NCI-H2029 (cell line): ENCODE measurements around the gene EPB41.
"Not testable (repeated sequence)": the region's sequence is repeated elsewhere in the genome, so short reads cannot be mapped to it uniquely, and the experiment has no call there.

Experiments
- DNase-seq: peaks from one replicate; lab custom pipeline; 2025; lab: John Stamatoyannopoulos, UW

The EPB41 gene

GRCh38 chr1:28927266-28927647 is 12.9 kb downstream of the EPB41 start:
- no peak for DNase-seq

- no peak for DNase-seq
These were observed 13.4 kb downstream of the EPB41 start for GRCh38 chr1:28927648-28928313.

- no peak for DNase-seq
These were observed 14.1 kb downstream of the EPB41 start for GRCh38 chr1:28928314-28928941.

- DNase-seq: no peak
These were observed 18.9 kb downstream of the EPB41 start for GRCh38 chr1:28933277-28933676.

GRCh38 chr1:28933918-28934317 is 19.5 kb downstream of the EPB41 start:
- DNase-seq: no peak

- no peak for DNase-seq
These were observed 20.3 kb downstream of the EPB41 start for GRCh38 chr1:28934676-28935075.

DNA sequence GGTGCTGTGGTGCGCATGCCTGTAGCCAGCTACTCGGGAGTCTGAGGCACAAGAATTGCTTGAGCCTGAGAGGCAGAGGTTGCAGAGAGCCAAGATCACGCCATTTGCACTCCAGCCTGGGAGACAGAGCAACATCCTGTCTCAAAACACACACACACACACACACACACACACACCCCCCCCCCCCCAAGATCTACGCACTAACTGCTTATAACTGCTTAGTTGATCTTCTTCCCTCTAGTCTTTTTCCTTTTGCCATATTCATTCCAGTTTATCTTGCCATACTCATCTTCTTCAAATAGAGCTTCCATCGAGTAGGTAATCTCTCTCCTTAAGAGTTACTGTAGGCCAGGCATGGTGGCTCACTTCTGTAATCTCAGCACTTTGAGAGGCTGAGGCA is 20.9 kb downstream of the EPB41 start:
- DNase-seq: no peak

DNA sequence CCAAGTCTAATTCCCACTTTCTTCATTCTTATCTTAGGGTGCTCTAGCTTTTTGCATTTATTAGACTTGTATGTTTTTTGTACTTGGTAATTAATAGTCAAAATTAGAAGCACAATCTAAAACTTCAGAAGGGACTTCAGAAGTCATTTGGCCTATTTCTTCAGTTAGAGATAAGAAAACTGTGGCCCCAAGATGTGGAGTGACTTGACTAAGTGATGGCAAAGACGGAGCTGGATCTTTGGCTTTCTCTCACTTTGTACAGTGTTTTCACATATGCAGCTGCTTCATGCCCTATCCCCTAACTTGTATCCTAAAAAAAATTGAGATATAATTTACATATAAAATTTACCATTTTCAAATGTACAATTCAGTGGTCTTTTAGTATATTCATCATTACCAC is 21.7 kb downstream of the EPB41 start:
- no peak for DNase-seq

GRCh38 chr1:28936528-28936927 is 22.2 kb downstream of the EPB41 start:
- no peak for DNase-seq

- DNase-seq: not testable (repeated sequence)
These were observed 29.2 kb downstream of the EPB41 start for GRCh38 chr1:28943581-28943980.

- no peak for DNase-seq
These were observed 35.6 kb downstream of the EPB41 start for GRCh38 chr1:28950006-28950405.

DNA sequence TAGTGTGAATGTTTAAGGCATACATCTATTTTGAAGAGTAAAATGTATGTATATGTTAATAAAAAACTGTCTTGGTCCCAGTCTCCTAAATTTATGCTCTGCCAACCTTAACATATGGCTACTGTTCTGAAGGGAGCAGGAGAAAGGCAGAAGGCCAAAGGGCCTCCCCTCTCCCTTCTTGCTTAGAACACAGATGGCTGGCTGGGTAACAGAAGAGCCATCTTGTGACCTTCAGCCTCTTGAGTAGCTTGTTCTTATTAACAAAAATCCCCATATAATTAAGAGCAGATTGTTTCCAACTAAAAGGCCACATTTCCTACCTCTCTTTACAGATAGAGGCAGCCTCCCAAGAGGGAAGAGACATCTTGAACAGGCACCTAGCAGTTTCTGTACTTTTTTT is 36.1 kb downstream of the EPB41 start:
- no peak for DNase-seq

GRCh38 chr1:28954126-28954726 is 39.9 kb downstream of the EPB41 start:
- DNase-seq: no peak

DNA sequence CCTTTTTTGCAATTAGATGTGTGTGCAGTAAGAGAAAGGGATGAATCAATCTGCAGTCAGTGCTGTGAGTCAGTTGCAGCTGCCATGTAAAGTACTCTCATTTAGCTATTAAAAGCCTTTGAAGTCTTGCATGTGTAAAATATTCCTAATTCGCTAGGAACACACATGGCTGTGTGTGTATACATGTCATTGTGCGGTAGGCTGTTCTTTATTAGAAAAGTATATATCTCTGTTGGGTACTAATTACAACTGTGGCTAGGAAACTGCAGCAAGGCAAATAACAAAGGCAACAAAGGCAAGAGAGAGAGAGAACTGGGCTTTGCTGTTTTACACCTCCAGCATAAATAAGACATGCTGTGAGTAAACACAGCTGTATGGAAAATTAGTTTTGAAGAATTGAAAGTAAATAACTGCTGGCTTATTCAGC is 41.7 kb downstream of the EPB41 start:
- DNase-seq: peak; percentile 27

- DNase-seq: not testable (repeated sequence)
These were observed 47.9 kb downstream of the EPB41 start for GRCh38 chr1:28962114-28962831.

- DNase-seq: no peak
These were observed 51.0 kb downstream of the EPB41 start for GRCh38 chr1:28965271-28965870.

DNA sequence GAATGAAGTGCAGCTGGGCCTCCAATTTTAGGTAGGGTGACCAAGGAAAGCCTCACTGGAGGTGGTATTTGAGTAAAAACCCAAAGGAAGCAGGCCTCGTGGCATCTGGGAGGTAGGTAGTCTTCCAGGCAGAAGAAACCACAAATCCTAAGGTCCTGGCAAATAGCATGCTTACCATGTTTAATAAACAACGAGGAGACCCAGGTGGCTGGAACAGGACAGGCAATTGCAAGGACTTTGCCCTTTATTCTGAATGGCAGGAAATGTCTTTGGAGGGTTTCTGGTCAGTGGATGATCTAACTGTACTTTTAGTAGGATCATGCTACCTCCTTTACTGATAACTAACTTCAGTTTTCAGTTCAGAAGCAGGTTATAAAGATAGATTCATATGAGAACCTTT is 52.2 kb downstream of the EPB41 start:
- DNase-seq: no peak

- no peak for DNase-seq
These were observed 57.8 kb downstream of the EPB41 start for GRCh38 chr1:28971980-28972771.

GRCh38 chr1:28973596-28974421 is 59.4 kb downstream of the EPB41 start:
- DNase-seq: no peak

GRCh38 chr1:28974432-28974831 is 60.1 kb downstream of the EPB41 start:
- DNase-seq: no peak

GRCh38 chr1:28976248-28976647 is 61.9 kb downstream of the EPB41 start:
- DNase-seq: no peak
